HG03095 (cell line): ENCODE measurements around the gene SPAG9.
"Not testable (repeated sequence)": the region's sequence is repeated elsewhere in the genome, so short reads cannot be mapped to it uniquely, and the experiment has no call there.

ENCODE experiments used
- ATAC-seq: cut with Tn5 transposase; IDR thresholded peaks from one replicate; pipeline ENCODE4 v1.9.1; 2021; ENCODE audit warnings: moderate library complexity; ENCODE audit not compliant: unreplicated experiment

SPAG9 gene

GRCh38 chr17:50941676-50942048 lies 179.0 kb downstream of the SPAG9 start:
- not testable (repeated sequence) for ATAC-seq

GRCh38 chr17:50939795-50940684 lies 180.6 kb downstream of the SPAG9 start:
- ATAC-seq, result no peak

- ATAC-seq, result no peak
These were observed 181.2 kb downstream of the SPAG9 start for GRCh38 chr17:50939542-50939794.

- ATAC-seq, result no peak
These were observed 181.7 kb downstream of the SPAG9 start for GRCh38 chr17:50938821-50939541.

GRCh38 chr17:50935996-50936266 lies 184.7 kb downstream of the SPAG9 start:
- no peak for ATAC-seq

- ATAC-seq, result no peak
These were observed 185.3 kb downstream of the SPAG9 start for GRCh38 chr17:50935221-50935995.

- ATAC-seq, result no peak
These were observed 185.9 kb downstream of the SPAG9 start for GRCh38 chr17:50934672-50935220.

GRCh38 chr17:50934161-50934560 lies 186.5 kb downstream of the SPAG9 start:
- no peak for ATAC-seq

GRCh38 chr17:50931144-50931908 lies 189.3 kb downstream of the SPAG9 start:
- peak; percentile 50 for ATAC-seq

- ATAC-seq, result no peak
These were observed 192.0 kb downstream of the SPAG9 start for GRCh38 chr17:50928646-50929045.

- ATAC-seq, result no peak
These were observed 193.4 kb downstream of the SPAG9 start for GRCh38 chr17:50927287-50927686.

GRCh38 chr17:50926523-50926922 lies 194.1 kb downstream of the SPAG9 start:
- ATAC-seq, result no peak

- no peak for ATAC-seq
These were observed 195.3 kb downstream of the SPAG9 start for GRCh38 chr17:50925296-50925891.

GRCh38 chr17:50924800-50925199 lies 195.9 kb downstream of the SPAG9 start:
- no peak for ATAC-seq

- ATAC-seq, result no peak
These were observed 196.4 kb downstream of the SPAG9 start for GRCh38 chr17:50924300-50924699.

- no peak for ATAC-seq
These were observed 197.1 kb downstream of the SPAG9 start for GRCh38 chr17:50923611-50924010.

- no peak for ATAC-seq
These were observed 197.8 kb downstream of the SPAG9 start for GRCh38 chr17:50922721-50923405.

- ATAC-seq, result no peak
These were observed 198.6 kb downstream of the SPAG9 start for GRCh38 chr17:50922107-50922506.

- no peak for ATAC-seq
These were observed 199.6 kb downstream of the SPAG9 start for GRCh38 chr17:50920891-50921586.
